Pancreas (tissue), 10 donors: Measurements from ENCODE around the gene SLC24A4. TPM values are rescaled to one million over a fixed set of nuclear protein-coding genes. Genes with fewer than 3 reads are reported as not detected.

ENCODE experiments used
- ATAC-seq, 4 donors: fragments of 200-7000 bp; cut with Tn5 transposase; one replicate each; pipeline versions ENCODE4 v1.8.0 to v1.9.1; 2020; ENCODE audit warnings: mild to moderate bottlenecking in 4 of 4, moderate library complexity in 4 of 4
- DNase-seq, 6 donors: peaks; one replicate each; pipeline ENCODE4 v3.0.0-alpha.2; 2020
- FAIRE-seq: peaks from 2 replicates; lab custom pipeline; 2012; peaks lifted over from hg19 to GRCh38; lab: Jason Lieb, UNC
- H3K27ac ChIP-seq, 4 donors: fragments of 200-600 bp; sonication (generic); 1 replicate in 3 of 4; 2 replicates in 1 of 4; pipeline versions ENCODE4 v1.5.0 to v1.8.0; 2020
- H3K27me3 ChIP-seq, 4 donors: fragments of 200-600 bp; one replicate each; pipeline ENCODE4 v1.8.0; 2021
- H3K36me3 ChIP-seq, 3 donors: fragments of 200-600 bp; sonication (generic) in 1 of 3; one replicate each; pipeline versions ENCODE4 v1.5.0 to v1.8.0; 2020 to 2021
- H3K4me1 ChIP-seq, 3 donors: fragments of 200-600 bp; one replicate each; pipeline ENCODE4 v1.8.0; 2021
- H3K4me3 ChIP-seq, 4 donors: fragments of 200-600 bp; sonication (generic) in 2 of 4; one replicate each; pipeline versions ENCODE4 v1.5.0 to v1.8.0; 2020 to 2021
- H3K9me3 ChIP-seq, 4 donors: fragments of 200-600 bp; one replicate each; pipeline ENCODE4 v1.8.0; 2021
- CTCF ChIP-seq, 4 donors: fragments of 200-600 bp; sonication (generic) in 3 of 4; IDR thresholded peaks; one replicate each; pipeline versions ENCODE4 v1.5.0 to v1.8.0; 2021; ENCODE audit warnings: antibody characterized with exemption in 4 of 4
- WGBS, 2 donors: extraction: QIAGEN DNeasy Blood & Tissue Kit; methylation state at CpG; one replicate each; pipeline ENCODE4 v1.1.7; 2013; 5-methylcytosine and 5-hydroxymethylcytosine counted together
- intact Hi-C, 3 donors: fragments of 100-400 bp; cut with DNase I; formaldehyde crosslinking; loops; one replicate each; pipeline versions ENCODE4 v1.11.1 to v1.14.2; 2022
- polyA plus RNA-seq, 2 donors: library from polyadenylated mRNA; stranded (reverse); fragments of 200-250 nt; gene quantifications; one replicate each; pipeline ENCODE4 v1.2.3, GENCODE V29; 2013
- total RNA-seq, 6 donors: library from RNA; stranded (reverse); fragmentation: NEBNext Ultra II Directional in 4 of 6; extraction: Animal tissue kit (Norgen Biotek cat#: 25700) in 4 of 6; gene quantifications; one replicate each; pipeline versions ENCODE4 v1.2.1 to v1.2.4, GENCODE V29; 2021 to 2023
- donor health status: healthy with polysubstance abuse.
- donor health status: DM: no; HTN: no; CAD: no; lungs with moderate emphysema.
- donor health status: DM: no; HTN: no; CAD: no.
- donor health status: control.
- donor health status: control.
- donor health status: Bipolar disorder and iron deficiency.
- donor health status: DM: yes; HTN: yes; CAD: no.
- donor health status: DM: no; HTN: no; CAD: no.
- donor health status: DM: no; HTN: no; CAD: no.
- donor health status: DM: yes; HTN: yes; CAD: no.

The SLC24A4 gene
- total and polyA plus RNA-seq, 8 donors: 0.04 to 0.14 (median 0.07) TPM

- intact Hi-C loops: no loop called here
- Histone ChIP-seq H3K27me3 (peaks cover 0 to 2% (median 0%) of the 10 kb centered on the region in 4 donors), H3K4me3 (no peak overlapping the region), H3K36me3 (no peaks in the 10 kb centered on the region), H3K27ac (no peak overlapping the region), H3K4me1 (no peaks in the 10 kb centered on the region), H3K9me3 (no peaks in the 10 kb centered on the region)
- no peak for TF ChIP-seq CTCF (IDR thresholded peaks at IDR 0.05)
- 76 to 77% methylated on average over 9 of the region's 9 CpGs for WGBS, 2 donors
- ATAC-seq (no peak), FAIRE-seq (no peak), DNase-seq (no peak)
These were observed 93.0 kb downstream of the SLC24A4 start for GRCh38 chr14:92415969-92416368.

- Histone ChIP-seq H3K27me3 (peaks cover 0 to under 1% (median 0%) of the 10 kb centered on the region in 4 donors), H3K4me1 (no peaks in the 10 kb centered on the region), H3K36me3 (no peaks in the 10 kb centered on the region), H3K4me3 (no peak overlapping the region), H3K27ac (no peak overlapping the region), H3K9me3 (no peaks in the 10 kb centered on the region)
- 63 to 74% methylated on average over 2 of the region's 2 CpGs for WGBS, 2 donors
- TF ChIP-seq CTCF (IDR thresholded peaks at IDR 0.05): no peak
- no peak for DNase-seq
- no peak for FAIRE-seq
- intact Hi-C loops: no loop called here
- ATAC-seq: no peak
These were observed 93.6 kb downstream of the SLC24A4 start for GRCh38 chr14:92416544-92416943.

- TF ChIP-seq CTCF (IDR thresholded peaks at IDR 0.05): no peak
- FAIRE-seq: no peak
- H3K4me1 ChIP-seq: no peaks in the 10 kb centered on the region
- no peak overlapping the region for H3K4me3 ChIP-seq
- H3K27me3 ChIP-seq: peaks cover 0 to 3% (median 0%) of the 10 kb centered on the region in 4 donors
- H3K36me3 ChIP-seq: no peaks in the 10 kb centered on the region
- H3K9me3 ChIP-seq: no peaks in the 10 kb centered on the region
- peak in 1 of 6 donors; percentile 30 for DNase-seq
- ATAC-seq: peak in 2 of 4 donors; percentile 64 to 76
- intact Hi-C loops: no loop called here
- WGBS, 2 donors: 72 to 81% methylated on average over 3 of the region's 3 CpGs
- no peak overlapping the region for H3K27ac ChIP-seq
These were observed 94.8 kb downstream of the SLC24A4 start for GRCh38 chr14:92417759-92418158.

GRCh38 chr14:92421751-92422150 is 98.8 kb downstream of the SLC24A4 start:
- no peak for FAIRE-seq
- DNase-seq: no peak
- WGBS, 2 donors: 38 to 46% methylated on average over 6 of the region's 6 CpGs
- H3K4me3 ChIP-seq: no peak overlapping the region
- intact Hi-C loops: no loop called here
- ATAC-seq: no peak
- peaks cover 0 to 3% (median 0%) of the 10 kb centered on the region in 4 donors for H3K27me3 ChIP-seq
- H3K9me3 ChIP-seq: no peaks in the 10 kb centered on the region
- no peak overlapping the region for H3K27ac ChIP-seq
- no peak for TF ChIP-seq CTCF (IDR thresholded peaks at IDR 0.05)
- no peaks in the 10 kb centered on the region for H3K36me3 ChIP-seq
- no peaks in the 10 kb centered on the region for H3K4me1 ChIP-seq

DNA sequence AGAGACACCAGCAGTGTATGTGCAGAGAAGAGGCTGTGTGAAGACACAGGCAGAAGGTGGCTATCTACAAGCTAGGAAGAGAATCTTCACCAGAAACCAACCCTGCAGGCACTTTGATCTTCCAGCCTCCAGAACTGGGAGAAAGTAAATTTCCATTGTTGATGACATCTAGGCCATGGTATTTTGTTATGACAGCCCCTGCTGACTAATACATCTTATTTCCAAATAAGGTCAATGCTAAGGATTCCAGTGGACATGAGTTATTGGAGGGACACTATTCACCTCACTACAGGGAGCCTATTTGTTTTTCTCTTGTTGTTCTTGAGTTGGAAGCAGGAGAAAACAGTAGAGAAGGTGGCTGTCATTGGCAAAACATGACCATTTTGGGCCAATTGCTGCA is 102.1 kb downstream of the SLC24A4 start:
- H3K4me3 ChIP-seq: no peak overlapping the region
- H3K4me1 ChIP-seq: no peaks in the 10 kb centered on the region
- intact Hi-C loops: no loop called here
- ATAC-seq: no peak
- DNase-seq: no peak
- H3K27ac ChIP-seq: no peak overlapping the region
- no peaks in the 10 kb centered on the region for H3K36me3 ChIP-seq
- TF ChIP-seq CTCF (IDR thresholded peaks at IDR 0.05): no peak
- FAIRE-seq: no peak
- peaks cover 0 to 3% (median 0%) of the 10 kb centered on the region in 4 donors for H3K27me3 ChIP-seq
- no peaks in the 10 kb centered on the region for H3K9me3 ChIP-seq
